ENCODE results near the gene CYREN. TPM values are rescaled to one million over a fixed set of nuclear protein-coding genes. Genes with fewer than 3 reads are reported as not detected.

CYREN gene
- total and polyA plus RNA-seq, 2 of the 13 experiments (the other 11 are each of a cell fraction or from before 2014, with no cell fraction given): 20.7 to 60.7 TPM

GRCh38 chr7:135161669-135162068 lies 8.8 kb downstream of the CYREN start:
- BruUV-seq (replicated peaks): no TSS peak
- peaks cover 8% of the 10 kb centered on the region for H4K20me1 ChIP-seq (ENCODE audit: insufficient read depth, low read length)
- no peak for DNase-seq (ENCODE audit: low spot score)
- peaks cover 4 to 41% of the 10 kb centered on the region in 2 experiments; a peak in 4 of 5 replicates for H3K36me3 ChIP-seq (replicated peaks in 1 of 2; ENCODE audit: control insufficient read depth in 1 of 2, insufficient read depth in 2 of 2, low read length in 2 of 2)
- in situ Hi-C loops (cut with HindIII; ENCODE audit: extremely low pct_ligation_motif_present, low pct_unique_long_range_greater_than_20kb): no loop called here
- no peak overlapping the region for H3K4me2 ChIP-seq (ENCODE audit: low read depth, low read length)
- 96% methylated on average over 5 of the region's 6 CpGs for WGBS (ENCODE audit: low lambda C conversion rate)
- no peak overlapping the region for H3K4me3 ChIP-seq (replicated peaks in 1 of 3; ENCODE audit: insufficient read depth in 1 of 3, low read depth in 2 of 3, low read length in 3 of 3)
- ATAC-seq: no peak
- peaks cover 14% of the 10 kb centered on the region for H3K9me3 ChIP-seq (ENCODE audit: low read length)
- ChIA-PET POLR2A (no interaction called here), CTCF (ENCODE audit: low intra/inter-chr PET ratio, low total read pairs) (no interaction called here)
- no peak for FAIRE-seq
- H3K27me3 ChIP-seq (ENCODE audit: control insufficient read depth in 1 of 2, insufficient read depth in 2 of 2, low read length in 2 of 2): no peaks in the 10 kb centered on the region
- H3K9ac ChIP-seq (ENCODE audit: insufficient read depth, low read depth, low read length): no peak overlapping the region
- no peak for TF ChIP-seq KLF6 (CRISPR knock-in tag; IDR thresholded peaks at IDR 0.05)
- 0 out of 2 replicates have a peak, but pooled peaks have one; percentile 12 for TF ChIP-seq ZNF687 (CRISPR knock-in tag; IDR thresholded peaks at IDR 0.05)
- peaks cover 39% of the 10 kb centered on the region for H3K79me2 ChIP-seq (ENCODE audit: insufficient read depth, low read length)
- no peak overlapping the region for H3K27ac ChIP-seq (ENCODE audit: extremely low read length, insufficient read depth, low read length)
- no peak overlapping the region for H2AFZ ChIP-seq (ENCODE audit: low read length)
- intact Hi-C loops (cut with micrococcal nuclease; ENCODE audit: unreplicated experiment): no loop called here
- peaks cover 54% of the 10 kb centered on the region for H3K4me1 ChIP-seq (ENCODE audit: insufficient read depth, low read length)
